Measurements from ENCODE around the gene SIRT4. TPM values are rescaled to one million over a fixed set of nuclear protein-coding genes. Genes with fewer than 3 reads are reported as not detected.

The SIRT4 gene
- 1.1 and 1.5 TPM in 2 replicates for total RNA-seq (2013; cell fraction: nucleolus; rRNA removed)
- 0.33 and 0.45 TPM in 2 replicates for total RNA-seq (2014; rRNA removed)
- 0.28 and 0.36 TPM in 2 replicates for total RNA-seq (2014; rRNA removed; fragmentation: Illumina TruSeq; extraction: Trizol)
- total RNA-seq (2021), result 0.31 and 0.74 TPM in 2 replicates
- 0.31 TPM for polyA plus RNA-seq (2011; ENCODE audit: low read depth)
- 0.42 and 0.46 TPM in 2 replicates for polyA plus RNA-seq (2011; rRNA removed)
- 0.28 and 0.90 TPM in 2 replicates for polyA plus RNA-seq (2011; cell fraction: cytosol; rRNA removed)
- polyA plus RNA-seq (2011; cell fraction: nucleus; rRNA removed), result 0.15 and 0.34 TPM in 2 replicates
- polyA plus RNA-seq (2012), result 0.26 and 0.81 TPM in 2 replicates
- polyA plus RNA-seq (2014; fragmentation: Illumina TruSeq; extraction: Trizol), result 0.43 and 0.92 TPM in 2 replicates
- under 1 TPM; 0.79 to 0.98 TPM for polyA plus RNA-seq (2014; fragmentation: Nextera tagmentation; extraction: Ambion mirVana)
- 0.19 TPM in 2 replicates for polyA plus RNA-seq (2014; rRNA removed)
- polyA plus RNA-seq (2016; fragmentation: Nextera tagmentation; extraction: Ambion mirVana), result under 1 TPM; 0.48 to 0.86 TPM
- 2.1 TPM in 1 of 2 replicates, not detected in the other for polyA minus RNA-seq (2011; rRNA and poly(A)+ RNA removed)
- not detected in 2 replicates for polyA minus RNA-seq (2011; cell fraction: cytosol; rRNA and poly(A)+ RNA removed)
- 0.36 TPM in 1 of 2 replicates, not detected in the other for polyA minus RNA-seq (2011; cell fraction: nucleus; rRNA and poly(A)+ RNA removed)
- Bru-seq, nascent RNA, result percentile 29 among the genes with signal in this experiment
- percentile 19 among the genes with signal in this experiment for BruChase-seq, experiment 1, labeled RNA remaining after a 6-hour chase
- percentile 21 among the genes with signal in this experiment for BruChase-seq, experiment 2, labeled RNA remaining after a 2-hour chase
- long read RNA-seq, experiment 1, result 0 reads
- long read RNA-seq, experiment 2, partial matches to known transcripts, result 1 of 1 reads
- long read RNA-seq, experiment 2, other reads (novel, unspliced or antisense), result 0 of 1 reads

GRCh38 chr12:120301962-120302815 lies at the start of gene SIRT4:
TSS of gene SIRT4 (plus strand) at chr12:120302321. CDS start at chr12:120303562, 1,241 bp downstream.
- peak within 1 kb of the TSS; percentile 20; the same call in 1 of the 2 replicates for H3K27ac ChIP-seq (ENCODE audit: control insufficient read depth, insufficient read depth)
- SMC1A ChIA-PET (ENCODE audit: uncharacterized antibody, unreplicated experiment), result interaction anchor here (1.1 to 2.8 kb wide), 4 partner anchors 9 to 74 kb away, joined by 4 to 10 read pairs (median 7); partner anchors contain the start of gene RNU4-1
- peak within 1 kb of the TSS; percentile 100 for H2AFZ ChIP-seq (ENCODE audit: control insufficient read depth, low read depth, low read length)
- DNase-seq (ENCODE audit: low read depth, low spot score), result peak; percentile 88
- H3K4me3 ChIP-seq, result peak within 1 kb of the TSS; percentile 85
- H3K36me3 ChIP-seq (ENCODE audit: control insufficient read depth in 2 of 2, insufficient read depth in 2 of 2, low read length in 1 of 2), result no peaks in the 10 kb centered on the region
- H3K79me2 ChIP-seq (ENCODE audit: control insufficient read depth, insufficient read depth, low read length), result no peaks in the 10 kb centered on the region
- WGBS (ENCODE audit: insufficient coverage, insufficient replicate concordance, low lambda C conversion rate, missing lambda C conversion rate), result 14% methylated on average over 30 of the region's 31 CpGs
- peak; percentile 100 for ATAC-seq
- no peaks in the 10 kb centered on the region for H3K27me3 ChIP-seq (replicated peaks in 1 of 2; ENCODE audit: control insufficient read depth in 2 of 2, insufficient read depth in 2 of 2, low read length in 1 of 2)
- H4K20me1 ChIP-seq (ENCODE audit: control insufficient read depth, insufficient read depth), result no peaks in the 10 kb centered on the region
- POLR2A ChIA-PET, result interaction anchor here (0.7 to 2.0 kb wide), 9 partner anchors 9 to 167 kb away, joined by 3 to 14 read pairs (median 5); partner anchors contain the start of genes RNU4-1, RNU4-2, RPLP0 and SRSF9
- in situ Hi-C loops (cut with MboI) (no loop called here), intact Hi-C loops (cut with micrococcal nuclease; ENCODE audit: unreplicated experiment) (no loop called here)
- RAD21 ChIA-PET (ENCODE audit: unreplicated experiment), result interaction anchor here (0.5 to 2.4 kb wide), 7 partner anchors 9 to 1929 kb away, joined by 3 to 11 read pairs (median 4); partner anchors contain the start of genes DYNLL1, RNU4-1, RNU4-2 and TAOK3
- H3K9me3 ChIP-seq (replicated peaks; ENCODE audit: control insufficient read depth, insufficient read depth, low read length), result no peaks in the 10 kb centered on the region
- peak within 1 kb of the TSS; percentile 98 for H3K4me2 ChIP-seq (ENCODE audit: control insufficient read depth, insufficient read depth)
- BruUV-seq (replicated peaks), result no TSS peak
- CTCF ChIA-PET, result interaction anchor here (0.6 to 4.9 kb wide), 33 partner anchors 9 to 279 kb away, joined by 3 to 80 read pairs (median 4); partner anchors contain the start of genes COQ5, POP5, RNU4-1 and RNU4-2
- H3K9ac ChIP-seq (ENCODE audit: control insufficient read depth, insufficient read depth, low read length), result peak within 1 kb of the TSS; percentile 65
- H3K4me1 ChIP-seq (ENCODE audit: control insufficient read depth, insufficient read depth, low read length), result no peaks in the 10 kb centered on the region
- peak; percentile 100 for FAIRE-seq
- no peak for TF ChIP-seq USF1 (IDR thresholded peaks at IDR 0.05; ENCODE audit: borderline replicate concordance, extremely low read length, insufficient read depth, low read depth, low read length)
- TF ChIP-seq SUZ12 (IDR thresholded peaks at IDR 0.05; ENCODE audit: unreplicated experiment), result no peak
- no peak for TF ChIP-seq SMAD5 (IDR thresholded peaks at IDR 0.05; ENCODE audit: low read depth)
- TF ChIP-seq ELK1 (IDR thresholded peaks at IDR 0.05; ENCODE audit: low read depth, low read length), result no peak
- TF ChIP-seq POLR2AphosphoS5 (IDR thresholded peaks at IDR 0.05; ENCODE audit: low read length), result no peak
- no peak for TF ChIP-seq EED (IDR thresholded peaks at IDR 0.05; ENCODE audit: low read depth)
- TF ChIP-seq ZNF24 (IDR thresholded peaks at IDR 0.05), result no peak
- TF ChIP-seq CHD1 (IDR thresholded peaks at IDR 0.05; ENCODE audit: low read depth, low read length), result peak; percentile 95
- TF ChIP-seq NR2C1 (IDR thresholded peaks at IDR 0.05), result peak; percentile 32; the same call in 1 of the 2 replicates
- peak; percentile 99 for TF ChIP-seq ATF7 (IDR thresholded peaks at IDR 0.05; ENCODE audit: low read depth)
- peak; percentile 86 for TF ChIP-seq BCLAF1 (IDR thresholded peaks at IDR 0.05)
- 0 out of 2 replicates have a peak, but pooled peaks have one; percentile 20 for TF ChIP-seq MYB (IDR thresholded peaks at IDR 0.05; ENCODE audit: borderline replicate concordance, low read depth, low read length)

Data from GM12878 (cell line).